HCT116 (cell line): ENCODE measurements around the gene AXDND1. TPM values are rescaled to one million over a fixed set of nuclear protein-coding genes. Genes with fewer than 3 reads are reported as not detected.

Experiments used
- ATAC-seq: fragments of 200-7000 bp; cut with Tn5 transposase; 2 replicates; pipeline ENCODE4 v1.9.1; 2020; ENCODE audit warnings: mild to moderate bottlenecking, moderate library complexity
- BruUV-seq: library from RNA; stranded (reverse); fragments of 400-500 nt; replicated peaks from 2 replicates; lab custom pipeline; 2021; lab: Mats Ljungman, UMichigan
- CTCF ChIA-PET: fragments of 300-600 bp; sonication (Branson Sonifier 250); formaldehyde crosslinking; loops from one replicate; lab custom pipeline; 2021; ENCODE audit warnings: antibody characterized with exemption; lab: Charles Lee
- POLR2A ChIA-PET: fragments of 300-600, 350-600 bp; sonication (Branson Sonifier 250); formaldehyde crosslinking; loops from one replicate; lab custom pipeline; 2021; ENCODE audit warnings: antibody characterized with exemption; lab: Charles Lee
- RAD21 ChIA-PET, 2 experiments: fragments of 300-600 bp; sonication (Branson Sonifier 250); formaldehyde crosslinking; loops; one replicate each; lab custom pipeline; 2023; ENCODE audit warnings: low total read pairs in 2 of 2; ENCODE audit not compliant: uncharacterized antibody in 2 of 2, unreplicated experiment in 2 of 2, low non-redundant PET in 1 of 2; lab: Charles Lee
- DNase-seq: peaks from one replicate; pipeline ENCODE4 v3.0.0-alpha.2; 2010; ENCODE audit warnings: low read depth, low spot score
- H2AFZ ChIP-seq: fragments of 200-600 bp; shearing (Covaris generic), sonication (generic); 2 replicates; pipeline ENCODE4 v1.6.1; 2017; ENCODE audit warnings: low read depth, mixed run types, mixed read lengths, antibody characterized with exemption, low read length; ENCODE audit not compliant: poor library complexity, severe bottlenecking
- H3K27ac ChIP-seq: 2 replicates; pipeline ENCODE4 v1.5.1; 2012; ENCODE audit warnings: low read depth, low read length
- H3K27me3 ChIP-seq: fragments of 200-600 bp; sonication (generic); 2 replicates; pipeline ENCODE4 v1.6.1; 2016; ENCODE audit warnings: mixed run types, low read length, mixed read lengths; ENCODE audit not compliant: insufficient read depth
- H3K36me3 ChIP-seq, 2 experiments: fragments of 200-500 bp in 1 of 2; fragments of 200-600 bp in 1 of 2; sonication (Bioruptor generic) in 1 of 2; sonication (generic) in 1 of 2; 2 replicates each; pipeline versions ENCODE4 v1.5.1 to v1.6.1; 2014 to 2016; ENCODE audit warnings: low read length in 2 of 2, inconsistent platforms in 1 of 2, mixed read lengths in 1 of 2, mixed run types in 1 of 2; ENCODE audit not compliant: insufficient read depth in 2 of 2, control insufficient read depth in 1 of 2
- H3K4me1 ChIP-seq, 2 experiments: fragments of 200-600 bp in 1 of 2; sonication (generic) in 1 of 2; 2 replicates each; pipeline versions ENCODE4 v1.5.1 to v1.6.1; 2012 to 2017; ENCODE audit warnings: low read length in 2 of 2, inconsistent platforms in 1 of 2, mild to moderate bottlenecking in 1 of 2, mixed read lengths in 1 of 2, mixed run types in 1 of 2, moderate library complexity in 1 of 2; ENCODE audit not compliant: insufficient read depth in 2 of 2, control insufficient read depth in 1 of 2
- H3K4me2 ChIP-seq: fragments of 200-600 bp; sonication (generic); 2 replicates; pipeline ENCODE4 v1.6.1; 2017; ENCODE audit warnings: mixed run types, low read length, mixed read lengths
- H3K4me3 ChIP-seq, 2 experiments: fragments of 200-600 bp in 1 of 2; sonication (generic) in 1 of 2; replicated peaks in 1 of 2; 2 replicates each; pipeline ENCODE4 v1.5.1; 2011 to 2016; ENCODE audit warnings: low read length in 2 of 2, control low read depth in 1 of 2, low read depth in 1 of 2, mild to moderate bottlenecking in 1 of 2, mixed read lengths in 1 of 2, mixed run types in 1 of 2
- H3K79me2 ChIP-seq: fragments of 200-600 bp; sonication (generic); 2 replicates; pipeline ENCODE4 v1.6.1; 2017; ENCODE audit warnings: mild to moderate bottlenecking, mixed run types, low read length, moderate library complexity, mixed read lengths; ENCODE audit not compliant: insufficient read depth
- H3K9ac ChIP-seq: fragments of 200-600 bp; sonication (generic); 2 replicates; pipeline ENCODE4 v1.6.1; 2016; ENCODE audit warnings: low read length, mixed read lengths
- H3K9me2 ChIP-seq: fragments of 200-600 bp; sonication (generic), shearing (Covaris generic); 2 replicates; pipeline ENCODE4 v1.6.1; 2017; ENCODE audit warnings: mixed run types, mild to moderate bottlenecking, moderate library complexity; ENCODE audit not compliant: insufficient read depth
- H3K9me3 ChIP-seq, 2 experiments: fragments of 200-500 bp in 1 of 2; fragments of 200-600 bp in 1 of 2; sonication (Bioruptor generic) in 1 of 2; sonication (generic) in 1 of 2; 2 replicates each; pipeline ENCODE4 v1.6.1; 2014 to 2017; ENCODE audit warnings: low read length in 2 of 2, mixed read lengths in 2 of 2, inconsistent platforms in 1 of 2, low read depth in 1 of 2, mild to moderate bottlenecking in 1 of 2, mixed run types in 1 of 2, moderate library complexity in 1 of 2; ENCODE audit not compliant: control insufficient read depth in 1 of 2, insufficient read depth in 1 of 2
- H4K20me1 ChIP-seq: fragments of 200-600 bp; sonication (generic), shearing (Covaris generic); 2 replicates; pipeline ENCODE4 v1.6.1; 2017; ENCODE audit warnings: mixed run types, mild to moderate bottlenecking, moderate library complexity; ENCODE audit not compliant: insufficient read depth
- CEBPB ChIP-seq: IDR thresholded peaks from 2 replicates; pipeline ENCODE4 v1.6.1; 2012; ENCODE audit warnings: low read depth
- ELF1 ChIP-seq: IDR thresholded peaks from 2 replicates; pipeline ENCODE4 v1.6.1; 2012; ENCODE audit warnings: low read depth, borderline replicate concordance
- MAX ChIP-seq: IDR thresholded peaks from 2 replicates; pipeline ENCODE4 v1.6.1; 2012
- RAD21 ChIP-seq: IDR thresholded peaks from 2 replicates; pipeline ENCODE4 v1.6.1; 2012; ENCODE audit warnings: low read depth, mild to moderate bottlenecking
- SP1 ChIP-seq: IDR thresholded peaks from 2 replicates; pipeline ENCODE4 v1.6.1; 2012; ENCODE audit warnings: low read depth
- SRF ChIP-seq: IDR thresholded peaks from 2 replicates; pipeline ENCODE4 v1.6.1; 2012; ENCODE audit warnings: low read depth
- ZBTB33 ChIP-seq: IDR thresholded peaks from 2 replicates; pipeline ENCODE4 v1.6.1; 2011; ENCODE audit warnings: mild to moderate bottlenecking, low read length, moderate library complexity; ENCODE audit not compliant: insufficient replicate concordance; ENCODE audit errors: extremely low read depth
- ZFX ChIP-seq: fragments of 450-650 bp; IDR thresholded peaks from 2 replicates; pipeline ENCODE4 v1.6.1; 2017
- intact Hi-C: fragments of 100-400 bp; cut with micrococcal nuclease; formaldehyde crosslinking; loops from 2 replicates; pipeline ENCODE4 v1.10.0; 2022
- total RNA-seq: library from RNA; stranded (reverse); gene quantifications from one replicate; pipeline ENCODE4 v1.2.1, GENCODE V29; 2021; ENCODE audit not compliant: unreplicated experiment
- TF ChIP-seq, protein P1 (sequence below): IDR thresholded peaks from 2 replicates; pipeline ENCODE4 v1.6.1; 2012; ENCODE audit warnings: low read depth

Gene AXDND1
- total RNA-seq, 1 experiment from 2014 or later: 2.3 TPM

DNA sequence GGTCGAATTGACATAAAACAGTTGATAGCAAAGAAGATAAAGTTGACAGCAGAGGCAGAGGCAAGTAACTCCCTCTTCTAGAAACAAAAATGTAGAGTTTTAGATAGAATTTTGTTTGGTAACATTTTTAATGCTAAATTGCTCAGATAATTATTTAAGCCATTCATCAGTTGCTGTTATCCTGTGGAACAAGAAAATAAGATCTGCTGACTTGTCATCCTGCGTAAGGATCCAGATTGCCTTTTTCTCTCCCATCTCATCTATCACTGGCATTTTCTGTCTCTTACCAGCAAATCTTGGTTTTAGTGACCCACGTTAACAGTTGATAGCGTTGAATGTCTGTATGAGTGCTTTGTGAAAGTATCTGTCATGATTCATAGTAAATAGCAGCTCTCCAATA is 42.3 kb upstream of the AXDND1 start:
- no peak for TF ChIP-seq ELF1
- TF ChIP-seq CEBPB: no peak
- BruUV-seq: no TSS peak
- no peak for ATAC-seq
- no peak for DNase-seq
- no peak overlapping the region for H3K27ac ChIP-seq
- no peaks in the 10 kb centered on the region for H3K9me2 ChIP-seq
- H2AFZ ChIP-seq: no peak overlapping the region
- H4K20me1 ChIP-seq: no peaks in the 10 kb centered on the region
- H3K4me1 ChIP-seq: no peaks in the 10 kb centered on the region
- peaks cover 4% of the 10 kb centered on the region; the same call in 1 of the 2 replicates for H3K79me2 ChIP-seq
- H3K36me3 ChIP-seq: no peaks in the 10 kb centered on the region
- RAD21 ChIA-PET: no interaction called here
- POLR2A ChIA-PET: no interaction called here
- CTCF ChIA-PET: no interaction called here
- H3K9me3 ChIP-seq: no peaks in the 10 kb centered on the region
- H3K27me3 ChIP-seq: no peaks in the 10 kb centered on the region
- H3K4me2 ChIP-seq: no peak overlapping the region
- intact Hi-C loops: no loop called here
- H3K4me3 ChIP-seq: no peak overlapping the region
- H3K9ac ChIP-seq: no peak overlapping the region

- Histone ChIP-seq H3K27me3 (no peaks in the 10 kb centered on the region), H3K9me3 (no peaks in the 10 kb centered on the region; a peak in 1 of 4 replicates), H3K4me2 (no peak overlapping the region), H3K9me2 (no peaks in the 10 kb centered on the region), H3K9ac (no peak overlapping the region), H3K4me1 (no peaks in the 10 kb centered on the region), H3K79me2 (peaks cover 4% of the 10 kb centered on the region; the same call in 1 of the 2 replicates), H4K20me1 (no peaks in the 10 kb centered on the region), H3K4me3 (no peak overlapping the region), H3K36me3 (no peaks in the 10 kb centered on the region), H3K27ac (no peak overlapping the region), H2AFZ (no peak overlapping the region)
- intact Hi-C loops: no loop called here
- ChIA-PET RAD21 (no interaction called here), POLR2A (no interaction called here), CTCF (no interaction called here)
- ATAC-seq: no peak
- DNase-seq: no peak
- no peak for TF ChIP-seq ZFX
- TF ChIP-seq SRF: no peak
- TF ChIP-seq, protein P1, sequence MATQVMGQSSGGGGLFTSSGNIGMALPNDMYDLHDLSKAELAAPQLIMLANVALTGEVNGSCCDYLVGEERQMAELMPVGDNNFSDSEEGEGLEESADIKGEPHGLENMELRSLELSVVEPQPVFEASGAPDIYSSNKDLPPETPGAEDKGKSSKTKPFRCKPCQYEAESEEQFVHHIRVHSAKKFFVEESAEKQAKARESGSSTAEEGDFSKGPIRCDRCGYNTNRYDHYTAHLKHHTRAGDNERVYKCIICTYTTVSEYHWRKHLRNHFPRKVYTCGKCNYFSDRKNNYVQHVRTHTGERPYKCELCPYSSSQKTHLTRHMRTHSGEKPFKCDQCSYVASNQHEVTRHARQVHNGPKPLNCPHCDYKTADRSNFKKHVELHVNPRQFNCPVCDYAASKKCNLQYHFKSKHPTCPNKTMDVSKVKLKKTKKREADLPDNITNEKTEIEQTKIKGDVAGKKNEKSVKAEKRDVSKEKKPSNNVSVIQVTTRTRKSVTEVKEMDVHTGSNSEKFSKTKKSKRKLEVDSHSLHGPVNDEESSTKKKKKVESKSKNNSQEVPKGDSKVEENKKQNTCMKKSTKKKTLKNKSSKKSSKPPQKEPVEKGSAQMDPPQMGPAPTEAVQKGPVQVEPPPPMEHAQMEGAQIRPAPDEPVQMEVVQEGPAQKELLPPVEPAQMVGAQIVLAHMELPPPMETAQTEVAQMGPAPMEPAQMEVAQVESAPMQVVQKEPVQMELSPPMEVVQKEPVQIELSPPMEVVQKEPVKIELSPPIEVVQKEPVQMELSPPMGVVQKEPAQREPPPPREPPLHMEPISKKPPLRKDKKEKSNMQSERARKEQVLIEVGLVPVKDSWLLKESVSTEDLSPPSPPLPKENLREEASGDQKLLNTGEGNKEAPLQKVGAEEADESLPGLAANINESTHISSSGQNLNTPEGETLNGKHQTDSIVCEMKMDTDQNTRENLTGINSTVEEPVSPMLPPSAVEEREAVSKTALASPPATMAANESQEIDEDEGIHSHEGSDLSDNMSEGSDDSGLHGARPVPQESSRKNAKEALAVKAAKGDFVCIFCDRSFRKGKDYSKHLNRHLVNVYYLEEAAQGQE: no peak
- no peak for TF ChIP-seq RAD21
- TF ChIP-seq SP1: no peak
- TF ChIP-seq MAX: no peak
- no peak for TF ChIP-seq ZBTB33
- BruUV-seq: TSS peak; percentile 18
These were observed 39.9 kb upstream of the AXDND1 start for GRCh38 chr1:179325836-179326235.
